Activated T-cell treated with anti-CD3 and anti-CD28 coated beads, Interleukin-2, amount 50 U/mL, for 4 hours (primary cell): Measurements from ENCODE around the gene TP73. TPM values are rescaled to one million over a fixed set of nuclear protein-coding genes. Genes with fewer than 3 reads are reported as not detected.

ENCODE experiments used
- ATAC-seq, 2 donors: fragments of 200-7000 bp; cut with Tn5 transposase; one replicate each; pipeline ENCODE4 v1.10.0; 2021
- DNase-seq: peaks from one replicate; pipeline ENCODE4 v3.0.0-alpha.2; 2020
- H3K27me3 Mint-ChIP-seq: one replicate; pipeline ENCODE4 v1.8.0; 2021; ENCODE audit warnings: low read depth, mixed read lengths
- H3K36me3 Mint-ChIP-seq: one replicate; pipeline ENCODE4 v1.8.0; 2022; ENCODE audit warnings: mixed read lengths; ENCODE audit not compliant: insufficient read depth
- H3K4me1 Mint-ChIP-seq: one replicate; pipeline ENCODE4 v1.8.0; 2021; ENCODE audit warnings: low read depth, mixed read lengths
- H3K4me3 Mint-ChIP-seq: one replicate; pipeline ENCODE4 v1.8.0; 2021; ENCODE audit warnings: mild to moderate bottlenecking, moderate library complexity, mixed read lengths
- H3K9me3 Mint-ChIP-seq: one replicate; pipeline ENCODE4 v1.8.0; 2021; ENCODE audit warnings: mixed read lengths
- total RNA-seq, 3 donors: library from RNA; stranded (reverse); gene quantifications; one replicate each; pipeline ENCODE4 v1.2.1, GENCODE V29; 2021

The TP73 gene
- total RNA-seq, result under 1 TPM; 0.05 to 0.16 (median 0.08) TPM

DNA sequence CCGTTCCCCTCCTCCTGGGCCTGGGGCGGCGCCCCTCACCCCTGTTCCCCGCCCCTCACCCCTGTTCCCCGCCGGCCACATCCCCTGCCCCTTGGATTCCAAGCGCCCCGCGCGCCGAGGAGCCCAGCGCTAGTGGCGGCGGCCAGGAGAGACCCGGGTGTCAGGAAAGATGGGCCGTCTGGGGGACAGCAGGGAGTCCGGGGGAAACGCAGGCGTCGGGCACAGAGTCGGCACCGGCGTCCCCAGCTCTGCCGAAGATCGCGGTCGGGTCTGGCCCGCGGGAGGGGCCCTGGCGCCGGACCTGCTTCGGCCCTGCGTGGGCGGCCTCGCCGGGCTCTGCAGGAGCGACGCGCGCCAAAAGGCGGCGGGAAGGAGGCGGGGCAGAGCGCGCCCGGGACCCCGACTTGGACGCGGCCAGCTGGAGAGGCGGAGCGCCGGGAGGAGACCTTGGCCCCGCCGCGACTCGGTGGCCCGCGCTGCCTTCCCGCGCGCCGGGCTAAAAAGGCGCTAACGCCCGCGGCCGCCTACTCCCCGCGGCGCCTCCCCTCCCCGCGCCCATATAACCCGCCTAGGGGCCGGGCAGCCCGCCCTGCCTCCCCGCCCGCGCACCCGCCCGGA, at the start of gene TP73:
TP73 (plus strand) TSS at position 587 of the 618 bp plus-strand sequence. CDS start 29,850 bp downstream, outside the sequence.
- Mint-ChIP-seq H3K27me3 (peaks cover 42% of the 10 kb centered on the region), H3K9me3 (no peaks in the 10 kb centered on the region), H3K36me3 (no peaks in the 10 kb centered on the region), H3K4me1 (peaks cover 28% of the 10 kb centered on the region), H3K4me3 (peak within 1 kb of the TSS; percentile 48)
- DNase-seq (no peak), ATAC-seq (no peak)

DNA sequence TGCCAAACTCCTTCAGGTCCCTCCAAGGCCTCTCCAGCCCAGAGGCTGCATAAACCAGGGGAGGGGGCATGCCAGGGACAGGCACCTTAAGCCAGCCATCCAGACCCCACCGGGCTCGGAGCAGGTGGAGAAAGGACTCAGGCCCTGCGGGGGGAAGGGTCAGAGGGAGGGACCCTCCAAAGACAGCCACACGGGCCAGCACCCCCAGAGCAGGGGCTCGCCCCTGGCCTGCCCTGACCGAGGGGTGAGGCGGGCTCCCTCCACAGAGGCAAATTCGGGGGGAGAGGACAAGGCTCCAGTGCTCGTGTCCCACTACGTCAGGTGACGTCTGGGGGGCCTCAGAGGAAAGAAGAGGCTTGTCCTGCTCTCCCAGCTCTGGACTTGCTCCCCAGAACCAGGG, 49.2 kb upstream of the TP73 start:
- no peak for ATAC-seq
- Mint-ChIP-seq H3K27me3 (peaks cover 3% of the 10 kb centered on the region), H3K4me1 (peaks cover 3% of the 10 kb centered on the region), H3K4me3 (no peak overlapping the region), H3K9me3 (no peaks in the 10 kb centered on the region), H3K36me3 (no peaks in the 10 kb centered on the region)
- no peak for DNase-seq

DNA sequence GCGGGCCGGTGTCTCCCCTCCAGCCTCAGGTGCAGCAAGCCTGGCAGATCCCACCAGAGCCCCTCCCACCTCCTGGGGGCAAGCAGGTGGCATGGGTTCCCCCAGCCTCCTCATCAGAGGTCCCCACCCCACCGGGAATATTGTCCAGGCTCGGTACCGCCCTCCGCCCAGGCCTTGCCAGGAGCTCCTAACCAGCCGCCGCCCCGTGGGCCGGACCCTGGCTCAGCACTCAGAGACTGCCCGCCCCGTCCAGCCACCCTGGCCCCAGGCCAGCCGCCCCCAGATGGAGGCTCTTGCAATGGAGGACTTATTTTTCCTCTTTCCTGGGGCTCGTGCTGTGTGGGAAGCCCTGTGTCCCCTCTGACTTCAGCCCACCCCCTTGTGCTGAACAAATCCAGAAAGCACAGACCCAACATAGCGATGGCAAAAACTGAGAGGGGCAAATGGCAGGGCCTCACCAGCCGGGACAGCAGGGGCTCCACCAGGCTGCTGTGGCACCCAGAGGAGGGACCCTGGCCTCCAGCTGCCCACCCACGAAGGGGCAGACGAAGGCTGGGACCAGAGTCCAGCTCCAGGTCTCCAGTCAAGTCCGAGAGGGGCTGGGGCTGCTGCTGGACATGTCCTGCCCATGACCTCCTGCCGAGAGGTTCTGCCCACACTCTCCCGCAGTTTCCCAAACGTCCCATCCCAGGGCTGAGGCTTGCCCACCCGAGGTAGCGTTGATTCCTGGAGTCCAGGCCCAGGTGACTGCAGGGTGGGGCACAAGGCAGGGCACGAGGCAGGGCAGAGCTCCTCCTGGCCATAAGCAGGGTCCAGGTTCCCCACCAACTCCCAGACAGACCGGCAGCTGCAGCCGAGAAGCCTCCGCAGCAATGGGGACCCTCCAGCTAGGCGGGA, 48.5 kb upstream of the TP73 start:
- no peak for ATAC-seq
- no peak overlapping the region for H3K4me3 Mint-ChIP-seq
- H3K9me3 Mint-ChIP-seq, result no peaks in the 10 kb centered on the region
- no peaks in the 10 kb centered on the region for H3K36me3 Mint-ChIP-seq
- no peaks in the 10 kb centered on the region for H3K4me1 Mint-ChIP-seq
- peaks cover 8% of the 10 kb centered on the region for H3K27me3 Mint-ChIP-seq
- DNase-seq, result no peak

DNA sequence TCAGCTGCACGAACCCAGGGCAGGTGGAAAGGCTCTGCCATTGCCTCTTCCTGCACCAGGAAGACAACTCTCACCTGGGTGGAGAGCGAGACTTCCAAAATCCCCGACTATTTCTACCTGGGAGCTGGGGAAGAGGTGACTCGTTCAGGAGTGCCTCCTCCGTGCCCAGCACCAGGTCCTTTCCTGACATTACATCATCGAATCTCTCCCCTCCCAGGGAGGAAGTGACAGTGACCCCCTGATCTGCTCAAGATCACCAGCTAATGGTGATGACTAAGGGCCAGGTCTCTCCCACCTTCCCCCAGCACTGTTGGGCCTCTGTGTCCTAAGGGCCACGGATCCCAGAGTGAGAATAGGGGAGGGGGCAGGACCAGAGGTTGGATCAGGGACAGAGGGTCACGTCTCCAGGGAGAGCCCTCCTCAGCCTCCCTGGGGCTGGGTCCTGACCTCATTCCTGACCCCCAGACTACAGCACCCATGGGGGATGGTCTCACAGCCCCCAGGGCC, 47.8 kb upstream of the TP73 start:
- no peak for DNase-seq
- H3K9me3 Mint-ChIP-seq, result no peaks in the 10 kb centered on the region
- peaks cover 13% of the 10 kb centered on the region for H3K27me3 Mint-ChIP-seq
- H3K36me3 Mint-ChIP-seq, result no peaks in the 10 kb centered on the region
- no peak for ATAC-seq
- no peaks in the 10 kb centered on the region for H3K4me1 Mint-ChIP-seq
- H3K4me3 Mint-ChIP-seq, result no peak overlapping the region

DNA sequence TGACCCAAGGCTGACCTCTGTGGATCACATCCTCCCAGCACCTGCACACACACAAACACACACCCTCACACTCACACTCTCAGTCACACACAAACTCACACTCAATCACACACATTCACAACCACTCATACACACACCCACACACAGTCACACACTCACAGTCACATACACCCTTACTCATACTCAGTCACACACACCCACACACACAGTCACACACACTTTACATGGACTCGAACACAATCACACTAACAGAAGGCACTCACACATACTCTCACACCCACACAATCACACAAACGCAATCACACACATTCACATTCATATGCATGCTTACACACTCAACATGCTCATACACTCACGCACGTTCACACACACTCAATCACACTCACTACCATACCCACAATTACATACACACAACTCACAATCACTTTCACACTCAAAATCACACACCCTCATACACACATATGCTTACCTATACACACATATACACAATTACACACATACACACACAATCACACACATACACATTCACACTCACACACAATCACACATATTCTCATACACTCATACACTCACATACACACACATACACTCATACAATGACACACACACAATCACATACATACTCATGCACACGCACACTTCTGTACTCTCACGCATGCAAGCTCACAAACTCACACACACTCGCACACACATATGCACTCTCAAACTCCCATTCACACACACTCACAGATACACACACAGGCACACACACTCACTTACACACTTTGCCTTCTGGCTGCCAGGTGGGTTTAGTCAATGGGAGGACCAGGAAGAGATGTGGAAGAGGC, 47.1 kb upstream of the TP73 start:
- Mint-ChIP-seq H3K4me3 (no peak overlapping the region), H3K36me3 (no peaks in the 10 kb centered on the region), H3K9me3 (no peaks in the 10 kb centered on the region), H3K4me1 (no peaks in the 10 kb centered on the region), H3K27me3 (peaks cover 13% of the 10 kb centered on the region)
- ATAC-seq (no peak), DNase-seq (no peak)

DNA sequence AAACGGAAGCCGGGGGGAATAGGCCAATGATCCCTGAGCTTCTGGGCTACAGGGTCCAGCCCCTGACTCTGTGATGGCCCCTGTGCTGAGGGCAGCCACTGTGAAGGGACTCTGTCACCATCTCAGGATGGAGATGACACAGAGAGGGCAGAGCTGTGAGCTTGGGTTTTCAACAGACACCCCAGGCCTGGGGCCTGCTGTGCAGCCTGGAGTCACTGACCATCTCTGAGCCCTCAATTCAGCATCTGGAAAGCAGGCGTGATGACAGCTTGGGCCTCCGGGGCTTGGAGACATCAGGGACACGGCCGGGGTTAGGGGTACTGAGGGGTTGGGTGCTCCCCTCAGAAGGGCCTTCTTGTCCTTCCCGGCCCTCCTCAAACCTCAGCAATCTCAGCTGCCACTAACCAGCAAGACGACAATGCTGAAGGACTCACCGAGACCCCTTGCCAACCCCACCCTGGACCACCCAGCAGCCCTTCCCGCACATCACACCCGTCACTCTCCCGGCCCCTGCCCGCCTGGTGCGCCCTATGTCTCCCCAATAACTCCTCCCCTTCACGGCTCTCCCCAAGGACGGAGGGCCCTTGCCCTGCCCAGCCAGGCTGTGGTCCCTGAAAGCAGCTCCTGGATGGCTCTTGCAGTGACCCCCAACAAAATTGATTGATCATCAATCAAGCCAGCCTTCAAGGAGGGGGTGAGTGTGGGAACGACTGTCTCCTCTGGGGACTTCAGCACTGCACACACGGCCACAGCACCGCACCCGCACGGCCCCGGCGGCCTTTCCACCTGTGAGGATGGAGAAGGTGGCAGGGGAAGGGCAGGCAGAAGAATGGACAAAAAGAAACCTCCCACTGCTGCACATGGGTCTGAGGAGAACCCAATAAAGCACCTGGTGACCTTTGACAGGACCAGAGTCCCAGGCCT, 45.3 kb upstream of the TP73 start:
- Mint-ChIP-seq H3K9me3 (no peaks in the 10 kb centered on the region), H3K27me3 (peaks cover 17% of the 10 kb centered on the region), H3K36me3 (no peaks in the 10 kb centered on the region), H3K4me1 (peaks cover 6% of the 10 kb centered on the region), H3K4me3 (no peak overlapping the region)
- no peak for DNase-seq
- ATAC-seq, result no peak

DNA sequence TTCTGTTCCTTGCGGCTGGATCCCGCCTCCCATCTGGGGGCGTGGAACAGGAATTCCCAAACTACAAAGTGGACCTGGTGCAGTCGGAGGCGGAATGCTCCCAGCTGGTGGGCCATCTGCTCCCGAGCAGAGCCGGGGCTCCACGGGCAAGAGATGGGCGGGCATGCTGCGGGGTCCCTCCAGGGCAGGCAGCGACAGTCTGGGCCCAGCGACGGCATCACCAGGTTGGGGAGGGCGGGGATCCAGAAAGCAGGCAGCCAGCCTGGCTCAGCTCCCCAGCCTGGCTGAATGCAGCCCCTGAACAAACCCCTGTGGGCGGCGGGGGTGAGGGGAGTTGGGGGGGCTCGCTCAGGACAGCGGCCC, 44.6 kb upstream of the TP73 start:
- ATAC-seq (no peak), DNase-seq (no peak)
- Mint-ChIP-seq H3K9me3 (no peaks in the 10 kb centered on the region), H3K4me3 (no peak overlapping the region), H3K27me3 (peaks cover 17% of the 10 kb centered on the region), H3K36me3 (no peaks in the 10 kb centered on the region), H3K4me1 (peaks cover 6% of the 10 kb centered on the region)

DNA sequence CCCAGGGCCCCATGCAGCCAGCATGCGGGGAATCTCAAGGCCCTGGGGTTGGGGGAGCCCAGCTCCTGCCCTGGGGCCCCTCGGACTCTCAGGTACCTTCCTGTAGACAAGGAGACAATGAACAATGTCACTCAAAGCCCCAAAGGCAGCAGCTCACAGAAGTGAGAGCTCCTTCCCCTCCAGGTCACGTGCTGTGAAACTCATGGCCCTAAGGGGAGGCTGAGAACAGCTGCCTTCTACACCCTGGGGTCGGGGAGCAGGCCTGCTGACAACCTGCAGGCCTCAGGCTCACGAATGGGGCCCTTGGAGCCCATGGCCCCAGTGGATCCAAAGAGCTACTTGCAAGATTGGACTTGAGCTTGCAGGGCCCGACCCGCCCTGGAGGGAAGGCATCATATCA, 44.2 kb upstream of the TP73 start:
- H3K27me3 Mint-ChIP-seq, result peaks cover 17% of the 10 kb centered on the region
- H3K9me3 Mint-ChIP-seq, result no peaks in the 10 kb centered on the region
- H3K4me3 Mint-ChIP-seq, result no peak overlapping the region
- DNase-seq, result no peak
- peaks cover 6% of the 10 kb centered on the region for H3K4me1 Mint-ChIP-seq
- ATAC-seq, result no peak
- no peaks in the 10 kb centered on the region for H3K36me3 Mint-ChIP-seq

DNA sequence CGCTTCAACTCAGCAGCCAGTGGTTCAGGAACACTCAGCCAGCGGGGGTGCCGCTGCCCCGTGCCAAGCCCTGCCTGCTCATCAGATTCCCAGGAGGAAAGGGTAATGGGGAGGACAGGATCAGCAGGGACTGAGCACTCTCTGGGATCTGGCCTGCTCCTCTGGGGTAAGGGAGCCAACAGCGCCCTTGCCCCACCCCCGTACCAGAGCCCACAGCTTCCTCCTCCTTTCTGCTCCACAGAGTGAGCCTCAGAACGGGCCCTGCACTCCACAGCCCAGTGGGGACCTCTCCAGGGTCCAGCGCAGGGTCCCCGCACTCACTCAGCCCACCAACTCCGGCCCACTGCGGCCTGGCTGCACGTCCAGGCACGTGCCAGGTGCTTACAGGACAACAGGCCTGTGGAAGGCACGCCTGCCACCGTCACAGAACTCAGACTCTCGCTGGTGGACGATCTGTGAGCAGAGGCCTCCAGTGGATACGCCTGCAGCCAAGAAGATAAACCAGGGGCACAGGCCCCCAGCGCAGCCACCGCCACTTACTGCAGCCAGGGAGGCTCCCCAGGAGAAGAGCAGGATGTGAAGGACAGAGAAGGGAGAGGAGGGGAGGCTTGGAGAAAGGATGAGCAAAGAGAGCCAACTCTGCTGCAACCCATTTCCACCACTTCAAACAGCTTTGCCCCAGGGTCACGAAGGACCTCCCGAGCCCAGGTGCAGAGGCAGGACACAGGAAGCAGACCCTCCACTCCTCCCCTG, 43.1 kb upstream of the TP73 start:
- H3K4me1 Mint-ChIP-seq, result peaks cover 6% of the 10 kb centered on the region
- no peak overlapping the region for H3K4me3 Mint-ChIP-seq
- no peak for ATAC-seq
- H3K36me3 Mint-ChIP-seq, result no peaks in the 10 kb centered on the region
- peaks cover 17% of the 10 kb centered on the region for H3K27me3 Mint-ChIP-seq
- H3K9me3 Mint-ChIP-seq, result no peaks in the 10 kb centered on the region
- DNase-seq, result no peak

DNA sequence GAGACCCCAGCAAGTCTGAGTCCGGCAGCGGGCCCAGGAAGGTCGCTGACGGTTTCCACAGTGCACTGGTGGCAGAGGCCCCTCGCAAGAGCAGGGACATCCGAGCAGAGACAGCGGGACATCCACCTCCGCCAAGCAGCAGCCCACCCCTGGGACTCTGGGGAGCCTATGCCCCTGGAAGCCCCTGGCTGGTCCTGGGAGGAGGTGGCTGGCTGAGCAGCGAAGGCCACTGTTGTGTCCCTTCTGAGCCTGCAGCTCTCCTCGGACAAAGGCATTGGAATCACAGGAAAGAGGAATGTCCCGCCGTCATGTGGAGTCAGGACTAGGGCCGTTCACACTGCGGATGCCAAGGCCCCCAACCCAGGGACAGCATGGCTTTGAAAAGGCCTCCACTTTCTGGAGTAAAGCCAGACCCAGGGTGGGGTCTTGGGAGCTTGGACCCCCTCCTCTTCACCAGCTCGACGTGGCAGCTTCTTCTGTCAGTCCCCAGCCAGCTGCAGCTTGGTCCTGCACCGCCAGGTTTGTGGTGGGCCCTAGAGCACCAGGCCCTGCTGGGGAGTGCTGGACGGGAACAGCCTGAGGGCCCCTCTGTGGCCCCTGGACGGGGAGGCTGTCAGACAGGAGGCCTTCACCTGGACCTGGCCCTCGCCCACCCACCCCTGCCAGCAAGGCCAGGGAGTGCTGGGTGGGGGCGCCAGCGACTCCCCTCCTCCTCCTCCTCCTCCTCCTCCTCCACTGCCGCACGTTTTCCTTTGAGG, 42.4 kb upstream of the TP73 start:
- Mint-ChIP-seq H3K4me1 (peaks cover 6% of the 10 kb centered on the region), H3K4me3 (peak overlapping the region; percentile 53), H3K36me3 (no peaks in the 10 kb centered on the region), H3K9me3 (no peaks in the 10 kb centered on the region), H3K27me3 (peaks cover 17% of the 10 kb centered on the region)
- DNase-seq (no peak), ATAC-seq (no peak)

DNA sequence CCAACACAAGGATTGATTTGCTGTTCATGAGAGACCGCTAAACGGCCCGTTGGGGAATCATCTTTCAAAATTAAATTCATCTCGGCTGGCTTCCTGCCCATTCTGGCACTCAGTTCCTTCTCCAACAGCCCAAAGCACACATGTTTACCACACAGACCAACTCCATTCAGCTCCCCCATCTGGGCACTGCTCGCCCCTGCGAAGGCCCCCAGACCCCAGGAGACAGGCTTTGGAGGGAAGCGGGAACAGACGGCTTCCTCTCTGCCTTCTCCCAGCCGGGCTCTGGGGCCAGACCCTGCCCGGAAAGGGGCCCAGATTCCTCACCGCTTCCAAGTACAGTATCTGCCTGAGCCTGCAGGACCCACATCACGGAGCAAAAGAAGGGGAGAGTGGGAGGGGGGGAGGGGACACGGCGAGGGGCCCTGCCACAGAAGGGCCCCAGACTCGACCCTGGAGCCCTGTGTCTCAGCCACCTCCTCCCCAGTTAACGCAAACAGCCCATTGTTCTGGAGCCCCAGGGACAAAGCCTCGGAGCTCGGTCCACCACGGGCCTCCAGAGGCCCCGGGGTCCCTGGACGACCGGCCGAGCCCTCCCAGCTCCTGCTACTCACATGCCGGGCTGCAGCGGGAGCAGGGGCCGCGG, 41.7 kb upstream of the TP73 start:
- DNase-seq, result no peak
- Mint-ChIP-seq H3K4me3 (peak overlapping the region; percentile 53), H3K36me3 (no peaks in the 10 kb centered on the region), H3K9me3 (no peaks in the 10 kb centered on the region), H3K4me1 (peaks cover 6% of the 10 kb centered on the region), H3K27me3 (peaks cover 17% of the 10 kb centered on the region)
- no peak for ATAC-seq
